ENCODE data around the gene KLF4.

Gene KLF4

DNA sequence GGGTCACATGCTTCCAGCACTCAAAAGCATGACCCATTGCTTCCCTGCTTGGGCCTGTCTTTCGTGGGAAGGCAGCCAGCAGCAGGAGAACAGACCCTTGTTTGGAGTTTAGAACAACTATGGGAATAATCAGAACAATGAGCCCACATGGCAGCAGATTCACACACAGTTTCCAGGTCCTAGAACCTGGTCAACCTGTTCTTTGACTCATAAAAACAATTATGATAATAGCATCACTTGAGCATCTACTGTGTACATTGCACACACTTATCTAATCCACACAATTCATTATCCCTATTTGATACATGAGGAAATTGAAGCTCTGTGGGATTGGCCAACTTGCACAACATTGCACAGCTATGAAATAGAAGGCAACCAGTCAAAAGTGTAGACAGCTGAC is 41.7 kb downstream of the KLF4 start:
- DNase-seq: no peak

- DNase-seq: no peak
Observed at GRCh38 chr9:107447081-107447480, 42.5 kb downstream of the KLF4 start.

DNA sequence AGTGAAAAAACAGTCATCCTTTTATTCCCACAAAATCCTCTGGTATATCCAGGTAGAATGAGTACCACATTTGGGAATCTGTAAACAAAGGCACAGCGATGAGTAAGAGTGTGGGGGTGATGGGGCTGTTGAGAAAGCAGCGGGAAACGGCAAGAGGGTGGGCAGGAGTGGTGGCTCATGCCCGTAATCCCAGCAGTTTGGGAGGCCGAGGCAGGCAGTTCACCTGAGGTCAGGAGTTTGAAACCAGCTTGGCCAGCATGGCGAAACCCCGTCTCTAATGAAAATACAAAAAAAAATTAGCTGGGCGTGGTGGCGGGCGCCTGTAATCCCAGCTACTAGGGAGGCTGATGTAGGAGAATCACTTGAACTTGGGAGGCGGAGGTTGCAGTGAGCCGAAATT is 43.1 kb downstream of the KLF4 start:
- no peak for DNase-seq

- no peak for DNase-seq
Observed at GRCh38 chr9:107443786-107444185, 45.8 kb downstream of the KLF4 start.

DNA sequence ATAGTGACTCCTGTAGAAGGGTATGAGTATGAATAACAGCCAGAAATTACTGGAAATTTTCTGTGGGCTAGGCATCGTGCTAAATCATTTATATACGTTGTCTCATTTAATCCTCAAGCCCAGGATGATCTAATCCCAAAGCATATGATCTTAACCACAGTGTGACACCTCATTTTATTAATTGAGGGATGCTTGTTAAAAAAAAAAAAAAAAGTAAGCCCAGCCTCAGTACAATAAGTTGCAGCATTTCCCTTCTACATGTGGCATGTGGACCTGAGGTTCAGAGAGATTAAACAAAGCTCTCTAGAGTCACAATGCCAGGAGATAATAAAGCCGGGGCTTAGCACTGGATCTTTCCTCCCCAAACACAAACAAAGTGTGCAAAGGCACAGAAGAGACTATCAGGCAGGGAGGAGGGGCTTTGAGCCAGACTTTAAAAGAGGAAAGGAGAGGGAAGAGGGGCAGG is 49.5 kb downstream of the KLF4 start:
- DNase-seq: no peak

GRCh38 chr9:107438211-107439031 is 51.1 kb downstream of the KLF4 start:
- DNase-seq: no peak

DNA sequence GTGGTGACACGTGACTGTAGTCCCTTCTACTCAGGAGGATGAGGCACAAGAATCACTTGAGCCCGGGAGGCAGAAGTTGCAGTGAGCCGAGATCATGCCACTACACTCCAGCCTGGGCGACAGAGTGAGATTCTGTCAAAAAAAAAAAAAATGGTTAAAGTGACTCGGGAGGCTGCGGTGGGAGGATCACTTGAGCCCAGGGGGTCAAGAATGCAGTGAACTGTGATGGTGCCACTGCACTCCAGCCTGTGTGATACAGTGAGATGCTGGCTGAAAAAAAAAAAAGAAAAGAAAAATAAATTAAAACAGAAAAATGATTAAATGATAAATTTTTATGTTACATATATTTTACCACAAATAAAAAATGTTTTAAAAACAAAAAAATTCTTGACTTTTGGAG is 51.9 kb downstream of the KLF4 start:
- DNase-seq: no peak

GRCh38 chr9:107435415-107435814 is 54.2 kb downstream of the KLF4 start:
- DNase-seq: no peak
